ENCODE measurements around the gene MIDN.
A peak's percentile ranks its signal among the peaks of the same experiment; 100 is the strongest.

The MIDN gene

DNA sequence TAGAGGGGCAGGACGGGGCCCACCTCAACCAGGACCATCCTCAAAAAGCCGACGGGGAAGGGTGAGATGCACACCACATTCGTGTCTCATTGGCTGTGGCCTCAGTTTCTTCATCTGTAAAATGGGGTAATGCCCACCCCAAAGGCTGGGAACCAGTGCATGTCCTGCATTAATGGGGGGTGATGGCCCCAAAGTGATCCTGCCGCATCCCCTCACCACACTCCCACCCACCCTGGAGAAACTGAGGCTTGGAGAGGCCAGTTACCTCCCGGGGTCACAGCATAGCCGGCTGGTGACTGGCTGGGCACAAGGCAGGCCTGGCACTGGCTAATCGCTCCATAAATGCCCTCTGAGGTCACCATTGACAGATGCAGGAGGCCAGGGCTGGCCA, 640 bp upstream of the MIDN start:
- no peak for DNase-seq

DNA sequence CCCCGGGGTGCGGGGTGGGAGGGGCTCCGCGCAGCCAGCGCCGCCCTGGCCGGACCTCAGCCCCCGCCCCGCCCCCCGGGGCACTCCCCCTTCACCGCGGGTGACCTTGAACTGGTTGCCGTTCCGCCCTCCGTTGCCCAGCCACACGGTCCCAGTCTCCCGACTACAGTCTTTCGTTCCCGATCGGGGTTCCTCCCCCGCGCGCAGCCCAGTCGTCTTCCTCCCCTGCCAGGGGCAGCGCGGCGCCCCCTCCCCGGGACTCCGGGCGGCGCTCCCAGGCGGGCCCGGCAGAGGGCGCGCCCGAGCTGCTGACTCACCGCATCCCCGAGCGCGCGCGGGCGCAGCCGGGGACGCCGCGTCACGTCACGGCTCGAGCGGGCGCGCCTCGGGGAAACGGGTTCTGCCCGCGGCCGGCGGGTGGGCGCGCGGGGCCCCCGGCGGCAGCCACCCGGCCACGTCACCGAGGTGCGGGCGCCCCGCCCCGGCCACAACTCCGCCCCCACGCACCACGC, 459 bp downstream of the MIDN start:
- no peak for DNase-seq

DNA sequence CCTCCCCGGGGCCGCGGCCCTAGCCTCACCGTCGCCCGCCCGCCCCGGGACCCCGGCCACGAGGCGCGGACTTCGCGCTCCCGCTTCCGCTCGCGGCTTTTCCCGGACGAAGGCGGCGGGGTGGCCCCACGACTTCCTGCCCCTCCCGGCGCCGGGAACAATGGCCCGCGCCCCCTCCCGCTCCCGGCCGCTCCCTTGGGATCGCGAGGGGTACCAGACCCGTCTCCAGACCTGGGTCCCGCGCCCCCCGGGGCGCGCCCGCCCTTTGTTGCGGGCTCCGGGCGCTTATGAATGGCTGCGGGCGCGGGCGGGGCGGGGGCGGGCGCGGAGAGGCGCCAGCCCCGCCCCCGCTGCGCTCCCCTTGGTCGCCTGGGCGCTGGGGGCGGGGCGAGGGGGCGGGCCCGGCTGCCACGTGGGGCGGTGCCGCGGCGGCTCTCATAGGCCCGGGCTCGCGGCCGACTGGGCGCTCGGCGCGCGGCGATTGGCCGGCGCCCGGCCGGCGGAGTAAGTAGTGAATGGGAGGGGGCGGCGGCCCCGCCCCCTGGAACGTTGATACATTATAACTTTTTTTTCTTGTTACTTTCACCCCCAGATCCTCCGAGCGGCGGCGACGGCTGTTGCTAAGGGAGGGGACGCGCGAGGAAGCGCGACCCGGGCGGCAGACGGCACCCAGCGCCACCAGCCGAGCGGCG, 1.1 kb downstream of the MIDN start:
- peak; percentile 90 for DNase-seq

DNA sequence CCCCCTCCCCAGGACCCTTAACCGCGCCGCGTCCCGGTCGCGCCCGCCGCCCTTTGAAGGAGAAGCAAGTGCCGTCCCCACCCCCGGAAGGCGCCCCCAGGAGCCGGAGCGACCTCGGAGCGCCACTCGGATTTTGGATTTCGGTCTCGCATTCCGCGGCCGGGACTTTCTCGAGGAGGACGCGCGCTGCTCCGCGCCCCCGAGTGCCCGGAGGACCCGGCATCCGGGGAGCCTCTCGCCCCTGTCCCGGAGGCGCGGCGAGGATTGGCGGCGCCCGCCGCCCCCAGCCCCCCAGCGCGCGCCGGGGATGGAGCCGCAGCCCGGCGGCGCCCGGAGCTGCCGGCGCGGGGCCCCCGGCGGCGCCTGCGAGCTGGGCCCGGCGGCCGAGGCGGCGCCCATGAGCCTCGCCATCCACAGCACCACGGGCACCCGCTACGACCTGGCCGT, 1.6 kb downstream of the MIDN start:
- DNase-seq: no peak

DNA sequence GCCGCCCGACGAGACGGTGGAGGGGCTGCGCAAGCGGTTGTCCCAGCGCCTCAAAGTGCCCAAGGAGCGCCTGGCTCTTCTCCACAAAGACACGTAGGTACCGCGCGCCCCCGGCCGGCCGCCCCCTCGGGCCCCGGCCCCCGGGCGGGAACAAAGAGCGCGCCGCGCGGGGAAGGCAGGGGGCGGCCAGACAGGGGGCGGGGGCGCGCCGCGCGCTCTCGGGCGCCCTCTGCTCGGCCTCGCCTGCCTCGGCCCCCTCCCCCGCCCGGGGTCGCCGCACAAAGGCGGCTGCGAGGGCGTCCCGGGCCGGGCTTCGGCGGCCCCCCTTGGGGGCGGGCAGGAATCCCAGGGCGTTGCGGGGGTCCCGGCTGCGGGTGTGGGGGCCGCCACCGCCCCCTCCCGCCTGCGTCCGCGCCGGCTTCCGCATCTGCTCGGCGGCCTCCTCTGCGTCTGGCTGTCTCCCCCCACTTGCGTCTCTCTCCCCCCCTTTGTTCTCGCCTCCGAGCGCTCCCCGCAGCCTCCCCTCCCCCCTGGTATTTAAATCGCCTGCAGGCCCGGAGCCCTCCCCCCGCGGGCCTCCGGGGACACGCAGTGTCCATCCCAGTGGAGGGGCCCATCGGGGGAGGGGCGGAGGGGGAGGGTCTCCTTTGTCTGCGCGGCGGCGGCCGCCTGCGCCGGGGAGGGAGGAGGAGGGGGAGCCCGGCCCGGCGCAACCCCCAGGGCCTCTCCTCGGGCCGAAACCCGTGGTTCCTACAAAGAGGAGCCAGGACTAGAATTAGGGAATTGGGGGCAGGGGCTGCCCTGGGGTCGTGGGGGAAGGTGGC, 2.3 kb downstream of the MIDN start:
- DNase-seq: no peak

DNA sequence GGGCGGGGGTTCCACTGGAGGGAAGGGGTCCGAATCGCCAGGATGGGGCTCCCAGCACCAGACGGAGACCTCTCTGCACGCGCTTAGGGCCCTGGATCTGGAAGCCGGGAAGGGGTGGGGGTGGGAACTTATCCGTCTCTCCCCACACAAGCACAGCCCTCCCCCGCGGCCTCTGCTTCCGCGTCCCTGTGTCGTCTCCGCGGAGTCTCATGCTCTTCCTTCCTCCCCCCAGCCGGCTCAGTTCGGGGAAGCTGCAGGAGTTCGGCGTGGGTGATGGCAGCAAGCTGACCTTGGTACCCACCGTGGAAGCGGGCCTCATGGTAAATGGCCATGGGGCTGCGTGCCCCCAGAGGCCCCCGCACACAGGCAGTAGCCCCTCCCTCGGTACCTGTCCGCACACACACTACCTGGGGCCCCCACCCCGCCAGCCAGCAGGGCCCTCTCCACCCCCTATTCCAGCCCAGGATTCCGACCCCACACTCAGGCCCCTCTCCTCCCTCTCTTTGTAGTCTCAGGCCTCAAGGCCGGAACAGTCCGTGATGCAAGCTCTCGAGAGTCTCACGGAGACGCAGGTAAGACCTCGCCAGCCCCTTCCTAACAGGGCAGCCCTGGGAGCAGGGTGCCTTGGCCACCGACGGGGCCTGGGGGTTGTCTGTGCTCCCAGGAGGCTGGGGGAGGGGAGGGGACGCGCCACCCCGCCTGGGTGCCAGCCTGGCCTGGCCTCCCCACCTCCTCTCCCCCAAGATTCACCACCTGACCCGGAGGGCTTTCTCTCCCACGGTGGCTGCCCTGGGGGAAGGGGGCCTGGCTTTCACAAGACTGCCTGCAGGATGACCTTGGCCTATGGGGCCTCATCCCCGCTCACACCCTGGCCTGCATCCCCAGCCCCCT, 3.2 kb downstream of the MIDN start:
- DNase-seq: no peak

DNA sequence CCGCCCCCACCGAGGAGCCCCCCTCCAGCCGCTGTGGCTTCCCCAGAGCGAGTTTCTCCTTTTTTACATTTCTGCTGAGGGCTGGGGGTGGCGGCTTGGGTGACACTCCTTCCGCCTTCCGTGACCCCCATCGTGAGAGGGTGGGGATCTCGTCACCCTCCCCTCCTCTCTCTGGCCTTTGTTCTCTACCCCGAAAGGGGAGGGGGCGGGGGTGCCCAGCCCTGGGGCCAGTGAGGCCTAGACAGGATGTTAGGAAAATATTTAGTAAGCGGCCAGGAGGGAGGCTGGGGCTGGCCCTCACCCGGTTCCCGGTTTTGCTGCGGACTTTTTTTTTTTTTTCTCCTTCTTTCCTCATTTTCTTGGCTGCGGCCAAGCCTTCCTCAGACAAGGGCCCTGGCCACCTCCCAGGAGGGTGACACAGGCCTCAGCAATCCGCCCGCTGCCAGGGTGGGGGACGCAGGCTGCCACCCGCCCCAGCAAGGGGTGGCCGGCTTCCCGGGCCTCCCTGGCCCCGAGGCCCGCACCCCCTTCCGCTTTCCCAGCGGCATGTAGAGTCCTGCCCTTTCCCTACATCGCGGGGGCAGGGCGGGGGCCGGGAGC, 3.9 kb downstream of the MIDN start:
- DNase-seq: no peak

DNA sequence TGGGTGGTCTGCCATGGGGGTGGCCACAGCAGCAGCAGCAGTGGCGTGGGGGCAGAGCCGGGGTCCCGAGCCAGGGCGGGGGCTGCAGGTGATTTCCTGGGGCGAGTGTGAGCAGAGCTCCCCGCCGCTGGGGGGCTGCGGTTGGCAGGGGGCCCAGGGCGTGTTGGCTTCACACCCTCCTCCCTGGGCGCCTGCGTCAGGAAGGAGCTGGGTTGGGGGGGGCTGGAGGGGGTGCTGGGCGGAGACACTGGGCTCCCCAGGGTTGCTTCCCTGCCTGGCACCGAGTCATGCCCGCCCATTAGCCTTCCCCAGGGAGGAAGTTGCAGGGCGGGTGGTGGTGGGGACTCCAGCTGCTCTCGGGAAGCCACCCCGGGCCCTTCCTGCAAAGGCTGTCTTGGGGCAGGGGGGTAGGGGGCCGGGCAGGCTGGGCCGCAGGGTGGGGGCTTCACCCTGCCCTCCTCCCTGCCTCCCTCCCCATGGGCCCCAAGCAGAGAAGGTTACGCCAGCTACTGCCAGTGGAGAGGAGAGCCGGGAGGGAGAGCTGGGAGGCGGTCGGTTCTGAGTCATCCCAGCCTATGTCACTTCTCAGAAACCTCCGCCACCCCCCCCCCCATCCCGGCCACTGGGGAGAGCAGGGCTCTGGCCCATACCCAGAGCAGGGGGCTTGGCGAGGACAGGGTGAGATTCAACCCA, 4.6 kb downstream of the MIDN start:
- peak; percentile 74 for DNase-seq

DNA sequence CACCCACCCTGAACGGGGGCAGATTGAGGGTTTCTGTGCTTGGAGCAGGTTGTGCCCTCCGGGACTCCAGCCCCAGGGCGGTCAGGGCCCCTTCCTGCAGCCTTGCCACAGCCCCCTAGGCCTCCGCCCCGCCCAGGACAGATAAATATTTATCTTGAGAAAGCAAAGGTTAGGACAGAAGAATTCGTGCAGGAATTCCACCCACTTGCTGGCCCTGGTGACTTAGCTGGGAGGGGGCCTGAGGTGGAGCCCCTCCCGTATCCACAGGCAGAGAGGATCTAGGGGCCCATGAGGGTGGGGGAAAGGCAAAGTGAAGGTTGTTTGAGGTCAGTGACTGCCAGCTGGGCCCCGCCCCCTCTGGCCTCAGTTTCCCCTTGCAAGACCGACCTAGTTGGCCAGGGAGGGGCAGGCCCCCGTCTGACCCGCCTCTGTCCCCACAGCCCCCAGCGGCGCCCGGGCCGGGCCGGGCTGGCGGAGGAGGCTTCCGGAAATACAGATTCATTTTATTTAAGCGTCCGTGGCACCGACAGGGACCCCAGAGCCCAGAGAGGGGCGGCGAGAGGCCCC, 5.2 kb downstream of the MIDN start:
- no peak for DNase-seq

DNA sequence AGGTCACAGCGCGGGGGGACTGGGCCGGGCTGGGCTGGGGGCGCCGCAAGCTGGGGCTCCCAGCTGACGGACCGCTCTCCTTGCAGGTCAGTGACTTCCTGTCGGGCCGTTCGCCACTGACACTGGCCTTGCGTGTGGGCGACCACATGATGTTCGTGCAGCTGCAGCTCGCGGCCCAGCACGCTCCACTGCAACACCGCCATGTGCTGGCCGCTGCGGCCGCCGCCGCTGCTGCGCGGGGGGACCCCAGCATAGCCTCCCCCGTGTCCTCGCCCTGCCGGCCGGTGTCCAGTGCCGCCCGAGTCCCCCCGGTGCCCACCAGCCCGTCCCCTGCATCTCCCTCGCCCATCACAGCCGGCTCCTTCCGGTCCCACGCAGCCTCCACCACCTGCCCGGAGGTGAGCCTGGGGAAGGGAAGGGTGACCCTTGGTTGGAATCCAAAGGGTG, 5.7 kb downstream of the MIDN start:
- no peak for DNase-seq

DNA sequence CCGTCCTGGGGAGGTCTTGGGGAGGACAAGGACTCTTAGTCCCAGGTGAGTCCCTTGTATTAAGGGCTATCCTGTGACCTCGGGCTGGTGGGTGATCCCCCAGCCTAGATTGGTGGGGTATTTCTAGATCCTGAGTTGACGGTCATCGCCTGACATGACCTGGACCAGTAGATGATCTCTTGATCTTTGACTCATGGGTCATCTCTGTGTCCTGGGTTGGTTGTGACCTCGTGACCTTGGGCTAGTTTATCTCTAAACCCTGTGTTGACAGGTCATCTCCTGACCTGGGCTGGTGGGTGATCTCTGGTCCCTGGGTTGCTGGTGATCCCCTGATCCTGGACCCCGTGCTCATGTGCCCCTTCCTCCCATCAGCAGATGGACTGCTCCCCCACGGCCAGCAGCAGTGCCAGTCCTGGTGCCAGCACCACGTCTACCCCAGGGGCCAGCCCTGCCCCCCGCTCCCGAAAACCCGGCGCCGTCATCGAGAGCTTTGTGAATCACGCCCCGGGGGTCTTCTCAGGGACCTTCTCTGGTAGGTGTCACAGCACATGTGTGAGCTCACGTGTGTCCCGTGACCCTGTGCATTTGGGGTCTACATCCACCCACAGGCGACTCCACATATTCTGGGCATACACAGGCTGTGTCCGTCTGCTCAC, 6.3 kb downstream of the MIDN start:
- no peak for DNase-seq

DNA sequence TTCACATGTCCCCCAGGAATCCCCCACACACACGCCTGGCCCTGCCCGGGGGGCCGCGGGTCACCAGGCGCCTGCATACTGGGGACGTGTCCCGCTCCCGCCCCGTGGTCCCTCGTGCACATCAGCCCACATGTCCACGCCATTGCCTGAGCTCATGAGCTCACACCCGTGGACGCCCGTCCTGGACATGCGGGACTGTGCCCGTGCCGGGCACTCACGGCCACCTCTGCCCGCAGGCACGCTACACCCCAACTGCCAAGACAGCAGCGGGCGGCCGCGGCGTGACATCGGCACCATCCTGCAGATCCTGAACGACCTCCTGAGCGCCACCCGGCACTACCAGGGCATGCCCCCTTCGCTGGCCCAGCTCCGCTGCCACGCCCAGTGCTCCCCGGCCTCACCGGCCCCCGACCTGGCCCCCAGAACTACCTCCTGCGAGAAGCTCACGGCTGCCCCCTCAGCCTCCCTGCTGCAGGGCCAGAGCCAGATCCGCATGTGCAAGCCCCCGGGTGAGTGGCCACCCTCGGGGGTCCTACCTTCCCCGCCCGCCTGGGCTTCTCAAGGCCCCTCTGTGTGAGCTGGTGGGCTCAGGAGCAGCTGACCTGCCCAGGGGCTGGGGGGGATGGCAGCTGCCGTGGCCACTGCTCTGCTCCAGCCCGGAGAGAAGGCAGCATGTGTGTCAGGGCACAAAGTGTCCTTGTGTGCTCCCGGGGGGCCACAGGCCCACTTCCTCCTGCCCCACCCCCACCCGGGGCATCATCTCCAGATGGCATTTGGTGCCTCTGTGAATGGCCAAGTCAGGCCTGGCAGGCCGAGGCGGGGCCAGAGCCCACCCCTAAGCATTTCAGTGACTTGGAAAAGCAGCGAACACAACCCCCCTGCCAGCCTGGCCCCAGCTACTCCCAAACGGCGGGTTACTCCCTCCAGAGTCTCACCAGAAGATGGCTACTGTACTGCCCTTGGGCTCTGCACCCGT, 7.1 kb downstream of the MIDN start:
- DNase-seq: no peak

DNA sequence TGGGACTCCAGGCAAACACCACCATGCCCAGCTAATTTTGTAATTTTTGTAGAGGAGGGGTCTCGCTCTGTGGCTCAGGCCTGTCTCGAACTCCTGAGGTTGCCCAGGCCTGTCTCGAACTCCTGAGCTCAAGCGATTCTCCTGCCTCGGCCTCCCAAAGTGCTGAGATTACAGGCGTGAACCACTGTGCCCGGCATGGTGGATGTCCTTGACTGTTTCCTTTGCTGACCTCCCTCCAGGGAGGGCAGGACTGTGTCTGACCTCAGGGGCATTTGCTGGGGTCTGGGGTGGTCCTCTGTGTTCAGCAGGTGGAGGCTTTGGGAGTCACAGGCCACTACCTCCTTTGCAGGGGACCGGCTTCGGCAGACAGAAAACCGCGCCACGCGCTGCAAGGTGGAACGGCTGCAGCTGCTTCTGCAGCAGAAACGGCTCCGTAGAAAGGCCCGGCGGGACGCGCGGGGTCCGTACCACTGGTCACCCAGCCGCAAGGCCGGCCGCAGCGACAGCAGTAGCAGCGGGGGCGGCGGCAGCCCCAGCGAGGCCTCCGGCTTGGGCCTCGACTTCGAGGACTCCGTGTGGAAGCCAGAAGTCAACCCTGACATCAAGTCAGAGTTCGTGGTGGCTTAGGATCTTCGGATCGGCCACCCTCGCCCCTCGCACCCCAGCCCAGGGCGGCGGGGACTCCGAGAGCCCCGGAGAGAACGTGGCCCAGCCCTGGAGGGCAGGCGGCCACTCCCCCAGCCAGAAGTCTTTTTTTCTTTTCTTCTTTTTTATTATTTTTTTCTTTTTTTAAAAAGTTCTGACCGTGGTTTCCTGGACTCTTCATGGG, 8.5 kb downstream of the MIDN start:
- DNase-seq: no peak

DNA sequence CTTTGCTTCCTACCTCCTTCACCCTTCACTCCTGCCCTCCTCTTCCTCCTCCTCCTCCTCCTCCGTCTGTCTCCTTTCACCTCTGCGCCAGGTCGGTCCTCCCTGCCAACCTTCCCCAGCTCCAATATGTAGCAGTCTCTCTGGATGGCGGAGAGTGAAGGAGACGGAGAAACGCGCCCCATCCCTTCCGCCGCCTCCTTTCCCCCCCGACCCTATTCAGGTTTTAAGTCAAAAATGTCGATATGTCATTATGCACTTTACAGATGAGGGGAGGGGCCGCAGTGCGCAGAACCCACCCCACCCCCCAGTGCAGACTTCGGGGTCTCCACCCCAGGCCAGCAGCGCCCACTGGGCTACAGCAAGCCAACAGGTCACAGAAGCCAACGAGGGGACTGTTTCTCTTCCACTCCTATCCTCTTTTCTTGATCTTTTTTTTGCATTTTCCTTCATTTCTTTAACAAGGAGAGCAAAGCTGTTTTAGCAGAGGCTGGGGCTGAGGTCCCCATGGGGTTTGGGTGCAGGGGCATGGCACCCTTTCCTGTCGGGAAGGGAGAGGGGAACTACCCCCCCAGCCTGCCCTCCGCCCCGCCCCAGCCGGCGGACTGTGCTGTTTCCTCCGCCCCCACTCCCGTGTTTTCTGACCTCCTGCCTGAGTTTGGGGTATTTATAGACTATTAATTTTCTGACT, 9.2 kb downstream of the MIDN start:
- DNase-seq: no peak

DNA sequence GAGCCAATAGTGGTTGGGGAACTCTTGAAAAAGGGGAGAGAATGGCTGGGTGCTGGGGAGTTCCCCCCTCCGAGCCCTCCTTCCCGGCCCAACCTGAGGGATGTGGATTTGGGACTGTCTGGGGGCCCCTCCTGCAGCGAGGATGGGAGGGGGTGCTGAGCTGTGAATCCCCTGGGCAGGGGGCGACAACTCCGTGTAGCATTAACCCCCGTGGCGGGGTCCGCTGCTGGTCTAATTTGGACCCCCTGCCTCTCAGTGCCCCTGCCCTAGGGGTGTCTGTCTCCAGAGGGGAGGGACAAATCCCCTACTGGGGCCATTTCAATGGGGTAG, 9.7 kb downstream of the MIDN start:
- DNase-seq: no peak

DNA sequence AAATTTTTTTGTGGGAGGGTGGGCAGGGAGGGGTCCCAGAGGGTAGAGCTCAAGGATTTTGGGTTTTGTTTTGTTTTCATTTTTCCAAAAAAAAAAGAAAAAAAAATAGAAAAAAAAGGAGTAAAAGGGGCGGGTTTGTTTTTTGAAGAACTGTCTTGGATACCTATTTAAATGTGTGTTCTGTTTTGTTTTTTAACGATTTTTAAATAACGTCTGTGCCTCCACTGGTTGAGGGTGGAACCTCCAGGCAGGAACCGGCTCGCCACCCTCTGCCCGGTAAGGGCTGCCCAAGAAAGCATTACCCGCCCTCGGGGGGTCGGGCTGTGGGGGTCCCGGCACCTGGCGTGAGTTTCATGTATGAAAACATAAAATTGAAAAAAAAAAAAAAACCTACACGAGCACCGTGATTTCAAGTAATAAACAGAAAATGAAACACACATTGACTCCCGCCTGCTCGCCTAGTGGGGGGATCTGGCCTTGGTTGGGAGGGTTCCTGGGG, 10.4 kb downstream of the MIDN start:
- DNase-seq: no peak

DNA sequence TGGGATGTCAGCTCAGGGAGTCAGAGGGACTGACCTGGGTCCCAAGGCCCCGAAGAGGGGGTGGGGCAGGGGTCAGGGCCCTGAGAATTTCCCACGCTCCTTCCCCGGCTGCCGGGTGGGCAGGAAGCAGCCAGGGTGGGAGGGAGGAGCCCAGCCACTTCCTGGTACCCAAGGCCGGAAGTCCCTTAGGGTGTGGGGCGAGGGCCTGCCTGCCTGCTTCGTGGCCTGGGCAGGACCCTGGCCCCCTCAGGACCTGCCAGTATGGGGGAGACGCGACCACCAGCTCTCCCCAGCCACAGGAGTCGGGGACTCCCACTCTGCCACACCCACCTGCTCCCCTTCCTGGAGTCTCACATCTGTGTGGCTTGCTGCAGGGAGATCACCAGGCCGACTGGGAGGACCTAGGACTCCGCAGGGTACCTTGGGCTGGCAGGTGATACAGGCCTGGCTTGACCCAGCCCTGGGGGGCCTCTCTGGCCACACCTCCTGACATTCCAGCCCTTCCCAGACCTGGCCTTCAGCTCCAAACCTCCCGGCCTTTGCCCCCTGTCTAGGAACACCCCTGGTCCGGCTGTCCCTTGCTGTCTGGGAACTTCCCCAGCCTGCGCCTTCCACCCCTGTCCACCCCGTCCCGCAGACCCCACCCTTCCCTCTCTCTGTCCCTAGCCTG, 11.0 kb downstream of the MIDN start:
- DNase-seq: no peak

Data from NCI-H1436 treated with DMSO at 0.1 percent for 48 hours (cell line).